Motor neuron (in vitro differentiated cells): Measurements from ENCODE around the gene PAK2. TPM values are rescaled to one million over a fixed set of nuclear protein-coding genes. Genes with fewer than 3 reads are reported as not detected.
"Not testable (repeated sequence)": the region's sequence is repeated elsewhere in the genome, so short reads cannot be mapped to it uniquely, and the experiment has no call there.

ENCODE experiments used
- ATAC-seq, 8 experiments: fragments of 200-7000 bp; cut with Tn5 transposase; replicated peaks in 6 of 8; 2 replicates each; pipeline ENCODE4 v1.8.0; 2021; ENCODE audit warnings: mild to moderate bottlenecking in 8 of 8, moderate library complexity in 8 of 8
- H3K27ac ChIP-seq, 2 donors: fragments of 250-450 bp; sonication (Bioruptor Pico); 2 replicates each; pipeline ENCODE4 v1.9.0; 2021; ENCODE audit warnings: antibody characterized with exemption in 2 of 2, mild to moderate bottlenecking in 2 of 2, moderate library complexity in 1 of 2
- H3K4me1 ChIP-seq, 2 donors: fragments of 250-450 bp; sonication (Bioruptor Pico); replicated peaks in 1 of 2; 2 replicates each; pipeline ENCODE4 v1.6.1; 2021; ENCODE audit warnings: antibody characterized with exemption in 2 of 2, mild to moderate bottlenecking in 2 of 2, moderate library complexity in 1 of 2
- H3K4me3 ChIP-seq, 5 donors: fragments of 250-450 bp; sonication (Bioruptor Pico); 2 replicates each; pipeline ENCODE4 v1.9.0; 2021; ENCODE audit warnings: antibody characterized with exemption in 5 of 5, mild to moderate bottlenecking in 5 of 5, moderate library complexity in 4 of 5
- WGBS, 10 experiments: fragments of 450-650 bp; shearing (Covaris generic); methylation state at CpG; one replicate each; pipeline ENCODE4 v1.0.0; 2022; 5-methylcytosine and 5-hydroxymethylcytosine counted together
- in situ Hi-C, 9 experiments: fragments of 400-800 bp; cut with MboI; loops; one replicate each; pipeline ENCODE4 v1.15.0; 2021; ENCODE audit warnings: low sequenced_read_pairs in 9 of 9, low pct_unique_long_range_greater_than_20kb in 2 of 9; ENCODE audit not compliant: unreplicated experiment in 9 of 9
- total RNA-seq, 8 experiments: library from RNA; unstranded; fragments of 300-600 nt; gene quantifications; 2 replicates each; pipeline versions ENCODE4 v1.2.3 to v1.2.4, GENCODE V29; 2022

PAK2 gene
- total RNA-seq, 8 experiments from 2014 or later: 20.3 to 50.8 (median 41.9) TPM

DNA sequence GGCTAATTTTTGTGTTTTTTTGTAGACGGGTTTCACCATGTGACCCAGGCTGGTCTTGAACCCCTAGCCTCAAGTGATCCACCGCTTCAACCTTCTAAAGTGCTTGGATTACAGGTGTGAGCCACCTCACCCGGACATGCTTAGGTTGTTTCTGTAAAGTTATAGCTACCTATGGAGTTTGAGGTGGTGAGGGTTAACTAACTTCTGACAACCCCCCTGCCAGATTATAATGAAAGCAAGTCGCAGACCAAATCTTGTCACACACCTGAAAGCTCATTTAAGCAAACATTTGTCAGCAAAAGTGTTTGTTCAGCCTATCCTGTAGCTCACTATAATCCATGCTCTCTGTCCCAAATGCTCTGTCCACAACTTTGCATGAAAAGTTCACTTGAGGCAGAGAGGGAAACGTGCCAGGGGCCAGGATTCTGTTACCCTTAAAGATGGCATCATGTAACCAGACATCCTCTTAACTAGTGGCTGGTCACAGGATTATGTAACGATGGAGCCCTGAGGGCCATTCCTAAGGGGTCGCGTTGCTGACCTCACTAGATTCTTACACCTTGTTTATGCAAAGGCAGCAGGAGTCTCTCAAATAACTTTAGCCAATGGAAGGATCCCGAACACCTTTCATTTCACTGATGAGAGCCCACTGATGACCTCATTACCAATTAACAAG is 103.9 kb downstream of the PAK2 start:
- no peak for ATAC-seq
- H3K4me3 ChIP-seq: no peak overlapping the region
- WGBS, 10 experiments: 64 to 100% (median 88%) methylated on average over 1 to 5 of the region's 9 CpGs; no CpG with 5 or more reads in 1 of the 10 experiments
- in situ Hi-C loops: no loop called here
- no peaks in the 10 kb centered on the region for H3K4me1 ChIP-seq
- H3K27ac ChIP-seq: no peak overlapping the region

GRCh38 chr3:196844235-196845219 is 104.9 kb downstream of the PAK2 start:
- WGBS, 10 experiments: 76 to 100% (median 89%) methylated on average over 1 to 11 of the region's 22 CpGs; no CpG with 5 or more reads in 1 of the 10 experiments
- H3K4me3 ChIP-seq, in situ Hi-C loops, ATAC-seq, H3K27ac ChIP-seq, H3K4me1 ChIP-seq: not testable (repeated sequence)

DNA sequence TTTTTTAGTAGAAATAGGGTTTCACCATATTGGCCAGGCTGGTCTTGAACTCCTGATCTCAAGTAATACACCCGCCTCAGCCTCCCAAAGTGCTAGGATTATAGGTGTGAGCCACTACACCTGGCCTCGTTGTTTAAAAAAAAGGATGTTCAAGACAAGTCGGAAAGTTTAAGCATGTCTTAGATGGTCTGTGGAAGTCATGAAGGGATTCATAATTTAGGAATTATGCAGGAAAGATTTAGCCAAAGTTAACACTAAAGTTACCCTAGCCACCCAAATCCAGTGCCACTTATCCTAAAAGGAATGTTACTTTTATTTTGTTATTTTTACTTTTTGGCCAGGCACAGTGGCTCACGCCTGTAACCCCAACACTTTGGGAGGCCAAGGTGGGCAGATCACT is 108.7 kb downstream of the PAK2 start:
- H3K4me1 ChIP-seq, in situ Hi-C loops, H3K27ac ChIP-seq, H3K4me3 ChIP-seq, ATAC-seq: not testable (repeated sequence)
- 35 to 100% (median 80%) methylated on average over 1 to 4 of the region's 4 CpGs; no CpG with 5 or more reads in 1 of the 10 experiments for WGBS, 10 experiments

DNA sequence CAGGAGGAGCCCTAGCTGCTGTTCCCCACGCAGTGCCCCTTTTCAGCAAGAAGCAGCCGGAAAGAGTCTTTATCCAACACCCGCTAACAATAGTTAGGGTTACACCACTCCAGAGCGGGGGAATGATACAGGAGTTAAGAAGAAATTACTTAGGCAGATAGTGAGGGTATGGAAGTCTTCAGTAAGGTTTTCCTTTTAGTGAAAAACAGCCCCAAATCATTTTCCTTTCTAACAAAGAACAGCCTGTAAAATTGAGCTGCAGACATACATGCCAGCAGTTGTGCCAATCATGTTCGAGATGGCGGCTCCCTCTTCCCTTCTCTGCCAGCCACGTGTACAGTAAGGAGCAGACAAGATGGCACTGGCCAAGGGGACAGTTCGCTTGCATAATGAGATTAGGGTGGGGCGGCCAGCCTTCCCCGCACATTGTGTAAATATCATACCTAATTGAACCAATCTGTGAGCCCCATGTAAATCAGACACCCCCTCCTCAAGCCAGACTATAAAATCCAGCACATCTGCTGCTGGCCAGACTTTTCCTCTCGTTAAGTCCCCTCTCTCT is 109.6 kb downstream of the PAK2 start:
- Histone ChIP-seq H3K4me3 (no peak overlapping the region), H3K27ac (no peak overlapping the region), H3K4me1 (no peaks in the 10 kb centered on the region)
- ATAC-seq: peak in 3 of 8 experiments; percentile 83 to 95 (median 94)
- WGBS, 10 experiments: 23 to 100% (median 60%) methylated on average over 1 to 8 of the region's 11 CpGs; no CpG with 5 or more reads in 1 of the 10 experiments
- in situ Hi-C loops: no loop called here

DNA sequence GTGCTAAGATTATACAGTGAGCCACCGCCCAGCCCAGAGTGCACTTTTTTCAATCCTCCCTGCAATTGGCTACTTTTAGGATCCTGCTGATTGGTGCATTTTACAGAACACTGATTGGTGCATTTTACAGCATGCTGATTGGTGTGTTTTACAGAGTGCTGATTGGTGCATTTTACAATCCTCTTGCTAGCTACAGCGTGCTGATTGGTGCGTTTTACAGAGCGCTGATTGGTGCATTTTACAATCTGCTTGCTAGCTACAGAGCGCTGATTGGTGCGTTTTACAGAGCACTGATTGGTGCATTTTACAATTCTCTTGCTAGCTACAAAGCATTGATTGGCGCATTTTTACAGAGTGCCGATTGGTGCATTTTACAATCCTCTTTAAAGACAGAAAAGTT is 123.3 kb downstream of the PAK2 start:
- in situ Hi-C loops, H3K27ac ChIP-seq, H3K4me3 ChIP-seq, ATAC-seq, H3K4me1 ChIP-seq: not testable (repeated sequence)
- WGBS, 10 experiments: 56 to 100% (median 87%) methylated on average over 2 to 8 of the region's 8 CpGs

- peak overlapping the region; percentile 90 to 96 for H3K27ac ChIP-seq
- WGBS, 10 experiments: 0 to 60% (median 28%) methylated on average over 2 to 6 of the region's 6 CpGs
- in situ Hi-C loops: no loop called here
- peaks cover 11% of the 10 kb centered on the region in 2 donors for H3K4me1 ChIP-seq
- peak overlapping the region; percentile 72 to 100 (median 97) for H3K4me3 ChIP-seq
- peak in 7 of 8 experiments; percentile 1 to 6 (median 2) for ATAC-seq
Observed at GRCh38 chr3:196867155-196867506, 127.5 kb downstream of the PAK2 start.

- in situ Hi-C loops: no loop called here
- peaks cover 11% of the 10 kb centered on the region in 2 donors for H3K4me1 ChIP-seq
- peak within 1 kb of the TSS; percentile 72 to 100 (median 97) for H3K4me3 ChIP-seq
- WGBS, 10 experiments: 1 to 10% (median 5%) methylated on average over 2 to 30 of the region's 93 CpGs; no CpG with 5 or more reads in 5 of the 10 experiments
- peak; percentile 87 to 95 (median 94) for ATAC-seq
- peak within 1 kb of the TSS; percentile 90 to 96 for H3K27ac ChIP-seq
Observed at GRCh38 chr3:196867507-196868296, 128.0 kb downstream of the PAK2 start, which contains the start of gene SENP5. SENP5 (plus strand) TSS chr3:196867920; CDS start chr3:196885182, 17,262 bp downstream.

GRCh38 chr3:196868297-196868661 is 128.6 kb downstream of the PAK2 start:
- 0 to 3% (median 0%) methylated on average over 1 to 18 of the region's 29 CpGs; no CpG with 5 or more reads in 2 of the 10 experiments for WGBS, 10 experiments
- peak; percentile 2 to 49 (median 18) for ATAC-seq
- peak overlapping the region; percentile 90 to 96 for H3K27ac ChIP-seq
- in situ Hi-C loops: no loop called here
- H3K4me1 ChIP-seq: peaks cover 11% of the 10 kb centered on the region in 2 donors
- peak overlapping the region; percentile 72 to 100 (median 97) for H3K4me3 ChIP-seq

DNA sequence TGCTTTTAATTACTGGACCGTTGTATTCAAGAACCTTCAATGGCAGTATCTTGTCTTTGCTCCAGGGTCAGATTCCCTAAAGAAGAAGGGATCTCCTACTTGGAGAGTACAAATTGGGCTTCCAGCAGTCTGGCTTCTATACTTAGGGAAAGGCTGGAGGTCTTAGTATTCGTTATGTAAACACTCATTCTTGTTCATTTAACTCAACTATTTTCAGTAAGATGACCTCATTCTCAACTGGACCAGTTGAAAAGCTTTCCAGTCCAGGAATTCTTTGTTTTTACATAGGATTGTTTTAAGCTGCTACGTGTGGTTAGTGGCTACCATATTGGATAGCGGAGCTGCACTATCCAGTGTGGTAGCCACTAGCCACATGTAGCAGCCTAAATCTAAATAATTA is 132.7 kb downstream of the PAK2 start:
- ATAC-seq: no peak
- in situ Hi-C loops: no loop called here
- WGBS, 10 experiments: 56 to 100% (median 93%) methylated on average over 1 to 4 of the region's 4 CpGs; no CpG with 5 or more reads in 2 of the 10 experiments
- no peak overlapping the region for H3K4me3 ChIP-seq
- no peak overlapping the region for H3K27ac ChIP-seq
- H3K4me1 ChIP-seq: peaks cover 7% of the 10 kb centered on the region in 2 donors

DNA sequence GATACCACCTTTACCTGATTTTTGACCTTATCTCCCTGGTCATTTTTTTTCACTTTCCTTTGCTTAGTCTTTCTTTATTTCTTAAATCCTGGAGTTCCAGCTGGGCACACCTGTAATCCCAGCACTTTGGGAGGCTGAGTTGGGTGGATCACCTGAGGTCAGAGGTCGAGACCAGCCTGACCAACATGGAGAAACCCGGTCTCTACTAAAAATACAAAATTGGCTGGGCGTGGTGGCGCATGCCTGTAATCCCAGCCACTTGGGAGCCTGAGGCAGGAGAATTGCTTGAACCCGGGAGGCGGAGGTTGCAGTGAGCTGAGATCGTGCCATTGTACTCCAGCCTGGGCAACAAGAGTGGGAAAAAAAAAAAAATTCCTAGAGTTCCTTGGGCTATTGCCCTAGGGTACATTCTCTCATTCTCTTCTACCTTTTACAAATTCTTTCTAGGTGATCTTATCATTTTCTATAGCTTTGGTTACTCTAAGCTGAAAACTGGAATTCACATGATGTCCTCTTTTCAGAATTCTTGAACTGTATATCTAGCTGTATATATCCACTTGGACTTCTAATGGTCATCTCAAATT is 134.9 kb downstream of the PAK2 start:
- ATAC-seq, H3K27ac ChIP-seq, H3K4me1 ChIP-seq, in situ Hi-C loops, H3K4me3 ChIP-seq: not testable (repeated sequence)
- WGBS, 10 experiments: 72 to 100% (median 98%) methylated on average over 1 to 6 of the region's 7 CpGs; no CpG with 5 or more reads in 2 of the 10 experiments

DNA sequence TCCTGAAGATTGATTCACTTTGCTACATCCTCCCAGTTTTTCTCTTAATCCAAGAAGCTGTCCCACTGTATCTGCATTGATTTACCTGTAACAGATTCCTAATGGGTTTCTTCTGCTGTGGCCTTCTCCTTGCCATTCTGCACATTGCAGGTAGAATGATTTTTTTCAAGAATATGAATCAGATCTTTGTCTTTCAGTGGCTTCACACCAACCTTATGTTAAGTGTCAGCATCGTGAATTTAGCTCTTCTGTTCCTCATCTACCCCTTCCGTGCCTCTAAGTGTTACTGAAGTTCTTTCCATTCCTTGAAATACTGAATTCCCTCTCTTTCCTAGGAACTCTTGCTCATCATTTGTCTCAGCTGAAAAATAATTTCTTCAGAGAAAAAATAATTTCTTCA is 135.6 kb downstream of the PAK2 start:
- H3K4me3 ChIP-seq: no peak overlapping the region
- WGBS, 10 experiments: 77 to 100% (median 95%) methylated on average over 2 of the region's 2 CpGs
- no peak overlapping the region for H3K27ac ChIP-seq
- in situ Hi-C loops: no loop called here
- no peak for ATAC-seq
- no peaks in the 10 kb centered on the region for H3K4me1 ChIP-seq
